ENCODE results near the gene CDX2.
A peak's percentile ranks its signal among the peaks of the same experiment; 100 is the strongest.

Gene CDX2

GRCh38 chr13:27933580-27934328 is 35.4 kb downstream of the CDX2 start:
- FAIRE-seq (peak; percentile 21), DNase-seq (ENCODE audit: insufficient read length) (no peak)
- no peak for TF ChIP-seq TAF1 (IDR thresholded peaks at IDR 0.05; ENCODE audit: borderline replicate concordance, low read depth, low read length)
- TF ChIP-seq POLR2AphosphoS5 (IDR thresholded peaks at IDR 0.05; ENCODE audit: low read depth, low read length), result no peak
- TF ChIP-seq POLR2A (IDR thresholded peaks at IDR 0.05; ENCODE audit: low read depth, low read length), result no peak

- DNase-seq (ENCODE audit: insufficient read length) (no peak), FAIRE-seq (no peak)
- TF ChIP-seq POLR2AphosphoS5 (IDR thresholded peaks at IDR 0.05; ENCODE audit: low read depth, low read length) (no peak), POLR2A (IDR thresholded peaks at IDR 0.05; ENCODE audit: low read depth, low read length) (no peak), TAF1 (IDR thresholded peaks at IDR 0.05; ENCODE audit: borderline replicate concordance, low read depth, low read length) (no peak)
Observed at GRCh38 chr13:27933118-27933517, 36.0 kb downstream of the CDX2 start.

GRCh38 chr13:27929868-27930267 is 39.2 kb downstream of the CDX2 start:
- FAIRE-seq, result no peak
- no peak for TF ChIP-seq POLR2AphosphoS5 (IDR thresholded peaks at IDR 0.05; ENCODE audit: low read depth, low read length)
- no peak for TF ChIP-seq POLR2A (IDR thresholded peaks at IDR 0.05; ENCODE audit: low read depth, low read length)
- TF ChIP-seq TAF1 (IDR thresholded peaks at IDR 0.05; ENCODE audit: borderline replicate concordance, low read depth, low read length), result no peak
- DNase-seq (ENCODE audit: insufficient read length), result no peak

GRCh38 chr13:27928805-27929753 is 40.0 kb downstream of the CDX2 start:
- no peak for TF ChIP-seq POLR2A (IDR thresholded peaks at IDR 0.05; ENCODE audit: low read depth, low read length)
- FAIRE-seq, result no peak
- DNase-seq (ENCODE audit: insufficient read length), result no peak

- TF ChIP-seq POLR2AphosphoS5 (IDR thresholded peaks at IDR 0.05; ENCODE audit: low read depth, low read length) (no peak), POLR2A (IDR thresholded peaks at IDR 0.05; ENCODE audit: low read depth, low read length) (no peak), TAF1 (IDR thresholded peaks at IDR 0.05; ENCODE audit: borderline replicate concordance, low read depth, low read length) (no peak)
- DNase-seq (ENCODE audit: insufficient read length) (no peak), FAIRE-seq (no peak)
Observed at GRCh38 chr13:27928353-27928804, 40.7 kb downstream of the CDX2 start.

GRCh38 chr13:27927444-27928352 is 41.4 kb downstream of the CDX2 start:
- peak; percentile 3 for DNase-seq (ENCODE audit: insufficient read length)
- TF ChIP-seq POLR2AphosphoS5 (IDR thresholded peaks at IDR 0.05; ENCODE audit: low read depth, low read length) (no peak), POLR2A (IDR thresholded peaks at IDR 0.05; ENCODE audit: low read depth, low read length) (no peak), TAF1 (IDR thresholded peaks at IDR 0.05; ENCODE audit: borderline replicate concordance, low read depth, low read length) (no peak)
- FAIRE-seq, result no peak

- DNase-seq (ENCODE audit: insufficient read length) (peak; percentile 8), FAIRE-seq (no peak)
- TF ChIP-seq TAF1 (IDR thresholded peaks at IDR 0.05; ENCODE audit: borderline replicate concordance, low read depth, low read length) (no peak), POLR2A (IDR thresholded peaks at IDR 0.05; ENCODE audit: low read depth, low read length) (no peak), POLR2AphosphoS5 (IDR thresholded peaks at IDR 0.05; ENCODE audit: low read depth, low read length) (no peak)
Observed at GRCh38 chr13:27926644-27927434, 42.3 kb downstream of the CDX2 start.

- no peak for FAIRE-seq
- no peak for TF ChIP-seq TAF1 (IDR thresholded peaks at IDR 0.05; ENCODE audit: borderline replicate concordance, low read depth, low read length)
- no peak for TF ChIP-seq POLR2AphosphoS5 (IDR thresholded peaks at IDR 0.05; ENCODE audit: low read depth, low read length)
- TF ChIP-seq POLR2A (IDR thresholded peaks at IDR 0.05; ENCODE audit: low read depth, low read length), result no peak
- DNase-seq (ENCODE audit: insufficient read length), result peak; percentile 5
Observed at GRCh38 chr13:27925220-27925991, 43.7 kb downstream of the CDX2 start.

- DNase-seq (ENCODE audit: insufficient read length) (peak; percentile 5), FAIRE-seq (no peak)
- TF ChIP-seq POLR2AphosphoS5 (IDR thresholded peaks at IDR 0.05; ENCODE audit: low read depth, low read length) (no peak), TAF1 (IDR thresholded peaks at IDR 0.05; ENCODE audit: borderline replicate concordance, low read depth, low read length) (no peak)
Observed at GRCh38 chr13:27924529-27925141, 44.5 kb downstream of the CDX2 start.
